Head of caudate nucleus (tissue), 42 donors: ENCODE data around the gene CDK2AP2.
"Not testable (repeated sequence)": the region's sequence is repeated elsewhere in the genome, so short reads cannot be mapped to it uniquely, and the experiment has no call there.

Source experiments
- DNase-seq, 42 donors: peaks; one replicate each; pipeline versions ENCODE4 v3.0.0 to v3.0.0-alpha.2; 2020 to 2021; ENCODE audit warnings: mixed read lengths in 7 of 42
- intact Hi-C: fragments of 100-400 bp; cut with DNase I; formaldehyde crosslinking; loops from one replicate; pipeline ENCODE4 v1.15.0; 2022

The CDK2AP2 gene

DNA sequence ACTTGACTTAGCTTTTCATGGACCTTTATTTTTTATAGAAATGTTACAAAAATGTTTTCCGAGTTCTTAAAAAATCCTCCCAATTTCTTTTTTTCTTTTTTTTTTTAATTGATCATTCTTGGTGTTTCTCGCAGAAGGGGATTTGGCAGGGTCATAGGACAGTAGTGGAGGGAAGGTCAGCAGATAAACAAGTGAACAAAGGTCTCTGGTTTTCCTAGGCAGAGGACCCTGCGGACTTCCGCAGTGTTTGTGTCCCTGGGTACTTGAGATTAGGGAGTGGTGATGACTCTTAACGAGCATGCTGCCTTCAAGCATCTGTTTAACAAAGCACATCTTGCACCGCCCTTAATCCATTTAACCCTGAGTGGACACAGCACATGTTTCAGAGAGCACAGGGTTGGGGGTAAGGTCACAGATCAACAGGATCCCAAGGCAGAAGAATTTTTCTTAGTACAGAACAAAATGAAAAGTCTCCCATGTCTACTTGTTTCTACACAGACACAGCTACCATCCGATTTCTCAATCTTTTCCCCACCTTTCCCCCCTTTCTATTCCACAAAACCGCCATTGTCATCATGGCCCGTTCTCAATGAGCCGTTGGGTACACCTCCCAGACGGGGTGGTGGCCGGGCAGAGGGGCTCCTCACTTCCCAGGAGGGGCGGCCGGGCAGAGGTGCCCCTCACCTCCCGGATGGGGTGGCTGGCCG is 30.5 kb downstream of the CDK2AP2 start:
- DNase-seq, intact Hi-C loops: not testable (repeated sequence)

DNA sequence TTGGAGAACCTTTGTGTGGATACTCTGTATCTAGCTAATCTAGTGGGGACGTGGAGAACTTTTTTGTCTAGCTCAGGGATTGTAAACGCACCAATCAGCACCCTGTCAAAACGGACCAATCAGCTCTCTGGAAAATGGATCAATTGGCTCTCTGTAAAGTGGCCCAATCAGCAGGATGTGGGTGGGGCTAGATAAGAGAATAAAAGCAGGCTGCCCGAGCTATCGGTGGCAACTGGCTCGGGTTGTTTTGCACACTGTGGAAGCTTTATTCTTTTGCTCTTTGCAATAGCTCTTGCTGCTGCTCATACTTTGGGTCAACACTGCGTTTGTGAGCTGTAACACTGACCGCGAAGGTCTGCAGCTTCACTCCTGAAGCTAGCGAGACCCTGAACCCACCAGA is 31.3 kb downstream of the CDK2AP2 start:
- intact Hi-C loops, DNase-seq: not testable (repeated sequence)

DNA sequence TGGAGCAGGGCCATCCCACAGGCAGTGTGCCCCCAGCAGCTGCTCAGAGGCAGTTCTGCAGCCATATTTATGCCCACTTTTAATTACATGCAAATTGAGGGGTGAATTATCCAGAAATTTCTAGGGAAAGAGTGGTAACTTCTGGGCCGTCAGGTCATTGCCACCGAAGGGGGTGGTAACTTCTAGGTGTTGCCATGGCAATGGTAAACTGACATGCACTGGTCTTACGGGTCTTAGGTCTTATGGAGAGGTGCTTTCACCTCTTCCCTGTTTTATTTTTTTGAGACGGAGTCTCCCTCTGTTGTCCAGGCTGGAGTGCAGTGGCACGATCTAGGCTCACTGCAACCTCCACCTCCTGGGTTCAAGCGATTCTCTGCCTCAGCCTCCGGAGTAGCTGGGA is 35.1 kb downstream of the CDK2AP2 start:
- no peak for DNase-seq
- intact Hi-C loops, result no loop called here

DNA sequence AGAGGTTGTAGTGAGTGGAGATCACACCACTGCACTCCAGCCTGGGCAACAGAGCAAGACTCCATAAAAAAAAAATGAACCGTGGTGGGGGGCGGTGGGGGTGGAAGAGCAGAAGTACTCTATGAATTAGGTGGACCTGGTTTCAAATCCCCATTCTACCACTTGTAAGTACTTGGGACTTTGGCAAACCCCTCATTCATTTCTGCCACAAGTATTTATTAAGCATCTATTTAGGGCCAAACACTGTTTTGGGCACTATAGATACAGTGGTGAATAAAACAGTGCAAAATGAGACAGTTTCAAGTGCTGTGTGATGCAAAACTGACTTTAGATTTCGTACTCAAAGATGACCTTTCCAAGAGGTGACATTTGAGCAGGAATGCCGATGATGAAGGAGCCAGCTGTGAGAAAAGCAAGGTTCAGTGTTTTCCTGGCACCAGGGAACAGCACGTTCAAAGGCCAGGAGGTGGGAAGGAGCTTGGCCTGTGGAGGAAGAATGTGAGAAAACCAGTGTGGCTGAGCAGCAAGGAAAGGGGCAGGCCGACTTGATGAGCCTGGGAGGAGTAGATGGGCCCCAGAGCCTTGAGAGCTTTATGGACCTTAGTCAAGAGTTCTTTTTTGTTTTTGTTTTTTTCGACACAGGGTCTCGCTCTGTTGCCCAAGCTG is 37.5 kb downstream of the CDK2AP2 start:
- DNase-seq, result no peak
- intact Hi-C loops, result no loop called here

DNA sequence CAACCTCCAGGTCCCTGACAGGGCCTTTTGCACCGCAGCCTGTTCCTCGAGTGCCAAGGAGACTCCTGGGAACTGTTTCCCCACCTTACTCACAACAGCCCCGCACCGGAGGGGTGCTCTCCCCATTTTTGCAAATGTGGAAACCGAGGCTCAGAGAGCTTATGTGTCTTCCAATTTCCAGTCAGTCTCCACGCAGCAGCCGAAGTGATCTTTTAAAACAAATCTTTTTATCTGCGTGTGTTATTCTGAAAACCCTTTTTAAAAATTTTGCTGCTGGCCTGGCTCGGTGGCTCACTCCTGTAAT is 38.5 kb downstream of the CDK2AP2 start:
- intact Hi-C loops, result loop anchor here (2.0 to 5.0 kb wide), 2 partner anchors 13 to 67 kb away; partner anchors contain the start of genes AIP, PPP1CA and TBC1D10C
- no peak for DNase-seq

DNA sequence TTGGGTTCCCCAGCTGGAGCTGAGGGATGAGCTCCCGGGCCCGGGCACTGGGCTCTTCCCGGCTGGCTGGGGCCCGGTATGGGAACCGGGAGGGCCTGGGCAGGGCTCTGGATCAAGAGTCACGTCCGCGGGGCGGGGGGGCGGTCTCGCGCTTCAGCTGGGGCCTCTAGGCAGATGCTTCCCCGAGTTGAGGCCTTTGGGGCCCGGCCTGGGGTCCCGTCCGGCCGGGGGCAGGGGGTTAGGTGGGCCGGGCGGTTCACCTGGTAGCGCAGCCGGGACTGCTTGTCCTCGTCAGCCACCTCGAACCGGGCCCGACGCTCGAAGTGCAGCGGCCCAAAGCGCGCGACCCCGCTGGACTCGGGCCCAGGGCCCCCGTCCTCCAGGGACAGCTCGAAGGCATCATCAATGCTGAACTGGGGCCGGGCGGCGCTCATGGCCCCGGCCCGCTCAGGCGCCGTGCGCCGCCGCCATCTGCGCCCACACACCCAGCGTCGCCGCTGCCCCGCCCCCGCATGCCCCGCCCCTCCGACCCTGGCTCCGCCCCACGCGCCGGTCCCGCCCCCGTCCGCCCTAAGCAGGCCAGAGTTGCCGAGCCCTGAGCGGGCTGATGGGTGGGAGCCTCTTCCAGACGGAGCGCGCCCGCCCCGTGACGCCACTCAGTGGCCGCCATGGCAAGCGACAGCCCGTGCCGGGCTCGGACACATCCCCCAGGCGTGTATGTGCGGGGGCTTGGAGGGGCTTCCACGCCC is 39.0 kb downstream of the CDK2AP2 start, which contains the start of gene TMEM134:
Gene TMEM134 (minus strand): TSS at position 493 of the 749 bp plus-strand sequence. CDS start 59 bp downstream, at position 434.
- intact Hi-C loops, result loop anchor here (2.0 to 5.0 kb wide), 2 partner anchors 14 to 67 kb away; partner anchors contain the start of genes AIP, PPP1CA and TBC1D10C
- DNase-seq, result peak; percentile 85 to 99 (median 96)

DNA sequence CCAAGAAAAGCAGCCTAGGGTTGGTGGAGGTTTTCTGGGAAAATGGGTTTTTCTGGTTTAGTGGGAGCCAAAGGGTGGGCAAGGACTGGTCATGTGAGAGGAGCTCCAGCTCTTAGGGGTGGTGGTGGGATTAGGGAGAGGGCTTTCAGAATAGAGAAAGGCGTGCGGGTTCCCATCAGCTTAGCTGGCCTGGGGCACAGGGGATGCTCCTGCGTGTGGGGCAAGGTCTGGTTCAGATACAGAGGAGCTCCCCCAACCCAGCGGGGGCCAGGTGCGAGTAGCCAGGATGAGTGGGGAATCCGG is 39.6 kb downstream of the CDK2AP2 start:
- intact Hi-C loops, result loop anchor here (2.0 to 5.0 kb wide), 2 partner anchors 14 to 66 kb away; partner anchors contain the start of genes AIP, PPP1CA and TBC1D10C
- DNase-seq, result peak in 2 of 42 donors; percentile 26 to 47

DNA sequence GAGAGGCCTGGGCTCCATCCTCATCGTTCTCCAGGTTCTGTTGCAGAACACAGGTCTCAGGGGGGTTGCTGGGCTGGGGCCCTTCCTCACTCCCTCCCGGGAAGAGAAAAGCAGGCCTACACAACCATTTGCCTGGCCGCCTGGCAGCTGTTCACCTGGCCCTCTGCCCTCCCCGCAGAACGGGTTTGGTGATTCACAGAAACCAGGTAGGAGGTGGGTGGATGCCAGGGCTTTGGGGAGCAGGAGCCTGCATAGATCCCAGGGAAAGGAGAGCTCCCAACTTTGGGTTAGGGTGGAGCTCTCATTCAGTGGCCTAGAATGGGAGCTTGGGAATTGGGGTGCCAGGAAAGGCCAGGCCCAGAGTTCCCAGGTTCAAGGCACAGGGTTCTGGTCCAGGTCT is 39.9 kb downstream of the CDK2AP2 start:
- intact Hi-C loops, result loop anchor here (2.0 to 5.0 kb wide), 2 partner anchors 15 to 66 kb away; partner anchors contain the start of genes AIP, PPP1CA and TBC1D10C

DNA sequence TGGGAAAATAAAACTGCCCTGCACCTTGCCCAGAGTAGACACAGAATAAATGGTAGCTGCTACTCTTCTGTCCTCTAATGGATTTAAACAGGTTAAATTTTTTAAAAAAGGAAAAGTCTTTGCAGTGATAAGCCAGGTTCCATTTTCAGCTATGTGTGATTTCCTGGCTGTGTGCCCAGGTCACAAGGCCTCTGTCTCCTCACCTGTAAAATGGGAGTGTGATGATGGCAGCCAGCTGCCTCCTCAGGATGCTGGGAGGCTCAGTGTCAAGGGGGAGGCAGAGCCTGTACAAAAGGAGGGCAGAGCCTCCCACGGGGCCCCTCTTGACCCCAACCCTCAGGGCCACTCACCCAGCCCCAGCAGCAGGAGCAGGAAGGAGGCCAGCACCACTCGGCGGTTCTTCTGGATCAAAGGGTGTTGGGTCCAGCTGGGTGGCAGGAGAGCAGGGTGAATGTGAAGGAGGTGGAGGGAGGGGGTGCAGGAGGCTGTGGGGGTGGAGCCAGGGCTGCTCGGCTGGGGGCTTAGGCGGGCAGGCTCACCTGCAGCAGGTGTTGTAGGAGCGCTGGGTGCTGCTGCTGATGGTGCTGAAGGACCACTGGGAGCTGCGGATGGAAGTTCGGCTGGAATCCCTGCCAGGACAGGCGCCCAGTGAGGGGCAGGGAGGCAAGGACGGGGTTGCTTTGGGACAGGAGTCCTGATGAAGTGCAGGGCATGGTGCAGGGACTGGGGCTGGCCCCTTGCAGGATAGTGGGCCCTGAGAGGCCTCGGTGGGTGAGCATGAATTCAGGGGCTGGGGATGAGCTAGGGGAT is 40.8 kb downstream of the CDK2AP2 start:
- intact Hi-C loops, result loop anchor here (5.0 kb wide), 1 partner anchor 65 kb away; the partner anchor contains the start of genes PPP1CA and TBC1D10C

More for the DNA sequence above, 39.9 kb downstream of the CDK2AP2 start:
- DNase-seq, result peak in 39 of 42 donors; percentile 36 to 89 (median 65)

DNA sequence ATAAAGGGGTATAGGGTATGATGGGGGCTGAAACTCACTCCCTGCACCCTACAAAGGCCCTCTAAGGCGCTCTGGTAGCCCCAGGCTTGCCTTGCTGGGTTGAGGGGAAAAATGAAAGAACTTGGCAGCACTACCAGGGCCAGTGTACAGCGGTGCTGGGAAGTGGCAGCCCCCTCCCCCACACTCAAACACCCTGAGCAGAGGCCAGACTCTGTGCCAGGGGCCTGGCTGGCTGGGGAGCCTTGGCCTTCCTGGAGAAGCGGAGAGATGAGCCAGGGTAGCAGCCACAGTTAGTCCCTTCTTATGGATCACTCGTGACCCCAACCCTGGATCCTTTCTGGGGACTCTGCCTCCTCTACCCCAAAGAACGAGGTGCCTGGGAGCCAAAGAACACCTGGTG is 41.6 kb downstream of the CDK2AP2 start:
- intact Hi-C loops, result loop anchor here (5.0 kb wide), 1 partner anchor 64 kb away; the partner anchor contains the start of genes PPP1CA and TBC1D10C

More for the DNA sequence above, 40.8 kb downstream of the CDK2AP2 start:
- no peak for DNase-seq

DNA sequence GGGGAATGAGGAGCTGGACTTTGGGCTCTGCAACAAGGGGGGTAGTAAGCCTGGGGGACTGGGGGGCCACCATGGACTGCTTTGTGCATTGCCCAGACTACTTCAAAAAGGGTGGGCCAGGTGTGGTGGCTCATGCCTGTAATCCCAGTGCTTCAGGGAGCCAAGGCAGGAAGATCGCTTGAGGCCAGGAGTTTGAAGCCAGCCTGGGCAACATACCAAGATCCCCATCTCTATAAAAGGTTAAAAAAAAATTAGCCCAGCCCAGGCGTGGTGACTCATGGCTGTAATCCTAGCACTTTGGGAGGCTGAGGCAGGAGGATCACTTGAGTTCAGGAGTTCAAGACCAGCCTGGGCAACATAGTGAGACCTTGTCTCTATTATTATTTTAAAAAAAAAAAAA is 42.4 kb downstream of the CDK2AP2 start:
- not testable (repeated sequence) for DNase-seq

More for the DNA sequence above, 41.6 kb downstream of the CDK2AP2 start:
- DNase-seq, result peak in 5 of 42 donors; percentile 17 to 61 (median 45)

DNA sequence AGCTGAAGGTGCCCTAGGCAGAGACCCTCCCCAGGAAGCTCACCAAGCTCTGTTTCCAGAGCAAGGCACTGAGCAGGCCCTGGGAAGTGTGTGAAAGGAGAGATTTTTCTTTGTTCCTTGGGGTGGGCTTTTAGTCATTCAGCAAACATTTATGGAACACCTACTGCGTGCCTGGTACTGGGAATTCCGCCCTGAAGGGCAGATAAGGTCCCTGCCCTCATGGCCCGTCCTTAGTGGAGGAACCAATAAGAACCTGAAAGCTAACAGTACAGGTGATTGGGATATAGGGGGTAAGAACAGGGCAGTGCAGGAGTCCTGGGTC is 42.8 kb downstream of the CDK2AP2 start:
- no peak for DNase-seq
- intact Hi-C loops, result loop anchor here (5.0 kb wide), 1 partner anchor 63 kb away; the partner anchor contains the start of genes PPP1CA and TBC1D10C

More for the DNA sequence above, 42.4 kb downstream of the CDK2AP2 start:
- intact Hi-C loops, result loop anchor here (5.0 kb wide), 1 partner anchor 63 kb away; the partner anchor contains the start of genes PPP1CA and TBC1D10C

DNA sequence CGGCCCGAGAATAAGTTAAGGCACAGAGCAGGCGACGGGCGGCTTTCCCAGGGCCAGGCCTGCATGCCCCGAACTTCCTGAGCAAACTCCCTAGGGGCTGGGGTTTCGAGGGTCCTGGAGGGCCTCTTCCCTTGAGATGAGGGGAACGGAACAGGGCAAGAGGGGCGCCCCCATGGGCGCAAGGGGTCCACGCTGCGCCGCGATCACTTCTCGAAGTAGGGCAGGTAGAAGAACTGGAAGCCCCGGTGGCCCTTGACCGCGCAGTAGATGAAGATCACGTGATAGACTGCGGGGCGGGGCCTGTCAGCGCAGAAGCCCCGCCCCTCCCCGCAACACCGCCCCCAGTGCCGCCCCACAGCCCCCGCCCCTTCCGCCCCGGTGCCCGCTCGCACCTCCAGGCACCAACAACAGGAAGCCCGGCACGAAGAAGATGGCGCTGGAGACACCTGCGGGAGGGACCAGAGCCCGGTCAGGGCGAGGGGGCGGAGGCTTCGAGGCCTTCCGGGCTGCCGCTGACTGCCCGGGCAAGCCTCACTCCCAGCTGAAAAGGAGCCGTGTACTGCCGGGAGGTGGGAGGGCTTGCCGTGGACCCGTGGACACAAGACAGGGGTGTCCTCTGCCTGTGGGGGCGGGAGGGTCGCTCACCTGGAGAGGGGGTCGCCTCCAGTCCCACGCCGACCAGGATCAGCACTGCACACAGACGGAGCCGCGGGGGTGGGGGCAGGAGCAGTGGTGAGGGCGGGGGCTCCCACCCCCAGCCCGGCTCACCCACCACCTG is 43.4 kb downstream of the CDK2AP2 start:
- DNase-seq, result peak; percentile 58 to 92 (median 83)
- intact Hi-C loops, result loop anchor here (5.0 kb wide), 1 partner anchor 62 kb away; the partner anchor contains the start of genes PPP1CA and TBC1D10C

DNA sequence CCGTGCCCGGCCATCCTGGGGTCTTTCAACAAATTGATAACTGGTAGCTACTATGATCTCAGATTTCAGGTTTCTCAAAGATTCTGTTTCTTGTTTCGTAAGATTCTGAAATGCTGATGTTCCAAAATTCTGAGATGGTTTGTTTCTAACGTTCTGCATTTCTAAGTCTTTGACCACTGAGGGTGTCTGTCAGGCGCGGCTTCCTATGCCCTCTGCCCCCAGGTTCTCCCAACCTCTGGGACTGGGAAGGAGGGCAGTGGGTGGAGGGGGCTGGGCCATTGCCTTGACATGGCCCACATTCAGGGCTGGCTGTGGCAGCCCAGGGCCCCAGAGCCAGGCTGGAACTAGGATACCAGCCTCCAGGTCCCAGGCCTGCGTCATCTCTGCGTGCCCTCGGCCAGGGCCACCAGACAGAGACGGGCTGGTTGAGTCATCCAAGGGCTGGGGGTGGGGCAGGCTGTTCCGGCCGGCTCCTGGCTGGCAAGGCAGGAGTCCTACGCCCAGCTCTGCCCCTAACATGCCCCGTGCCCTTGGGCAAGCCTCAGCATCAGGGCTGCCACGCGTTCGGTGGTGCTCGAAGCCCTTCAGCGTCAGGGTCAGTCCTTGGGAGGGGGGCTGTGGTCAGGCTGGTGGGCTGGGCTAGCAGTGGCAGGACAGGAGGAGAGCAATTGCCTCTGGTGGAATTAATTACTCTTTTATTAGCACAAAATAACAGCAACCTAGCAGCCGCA is 44.1 kb downstream of the CDK2AP2 start:
- intact Hi-C loops, result no loop called here
- DNase-seq, result peak in 19 of 42 donors; percentile 24 to 81 (median 58)

DNA sequence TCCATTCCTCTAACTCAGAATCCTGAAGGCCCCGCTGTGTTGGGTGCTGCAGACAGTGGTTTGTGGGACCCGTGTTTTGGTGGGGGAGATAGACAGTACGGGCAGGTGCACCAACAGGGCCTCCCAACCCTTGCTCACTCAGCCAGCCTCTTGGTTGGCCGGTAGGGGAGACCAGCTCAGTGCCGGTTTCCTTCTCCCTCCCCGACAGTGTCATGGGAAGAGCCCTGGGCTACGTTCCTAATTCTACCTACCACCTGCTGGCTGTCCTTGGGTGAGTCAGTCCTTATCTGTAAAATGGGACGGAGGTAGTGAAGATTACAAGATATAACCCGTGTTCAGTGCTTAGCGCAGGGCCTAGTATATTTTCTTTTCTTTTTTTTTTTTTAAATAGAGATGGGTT is 44.8 kb downstream of the CDK2AP2 start:
- no peak for DNase-seq
- intact Hi-C loops, result no loop called here

DNA sequence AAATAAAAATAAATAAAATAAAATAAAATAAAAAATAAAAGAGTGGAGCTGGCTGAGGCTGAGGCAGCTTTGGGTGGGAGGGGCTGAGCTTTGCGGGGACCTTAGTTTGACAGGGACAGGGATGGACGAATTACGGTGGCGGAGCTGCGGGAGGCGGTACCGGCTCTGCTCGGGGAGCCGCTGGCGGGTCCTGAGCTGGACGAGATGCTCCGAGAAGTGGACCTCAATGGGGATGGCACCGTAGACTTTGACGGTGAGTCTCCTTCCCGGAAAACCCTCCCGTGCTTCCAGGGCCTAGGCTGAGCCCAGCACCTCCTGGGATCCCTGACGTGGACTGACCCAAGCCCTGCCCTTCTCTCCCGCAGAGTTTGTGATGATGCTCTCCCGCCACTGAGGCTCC is 49.7 kb downstream of the CDK2AP2 start:
- no peak for DNase-seq
- intact Hi-C loops, result no loop called here

DNA sequence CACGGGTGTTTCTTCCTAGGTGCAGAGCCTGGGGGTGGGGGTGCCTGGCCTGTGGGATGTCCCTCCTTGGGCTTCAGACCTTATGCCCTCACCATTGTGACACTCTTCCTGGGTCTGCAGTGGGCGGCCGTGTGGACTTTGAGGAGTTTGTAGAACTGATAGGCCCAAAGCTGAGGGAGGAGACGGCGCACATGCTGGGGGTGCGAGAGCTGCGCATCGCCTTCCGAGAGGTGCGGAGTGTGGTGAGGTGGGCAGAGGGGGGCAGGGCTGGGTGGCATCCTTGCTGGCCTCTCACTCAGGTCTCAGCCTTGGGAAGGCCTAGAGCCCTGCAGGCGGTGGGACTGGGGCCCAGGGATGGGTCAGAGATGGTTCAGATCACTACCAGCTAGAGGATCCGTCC is 50.5 kb downstream of the CDK2AP2 start:
- no peak for DNase-seq
- intact Hi-C loops, result no loop called here
